NT2/D1 (cell line): ENCODE results near the gene CLEC6A.

Experiments used
- DNase-seq: peaks from one replicate; pipeline ENCODE4 v3.0.0-alpha.2; 2011; ENCODE audit warnings: low read depth, low spot score
- H3K27me3 ChIP-seq: 2 replicates; pipeline ENCODE4 v1.6.0; 2011; ENCODE audit warnings: mild to moderate bottlenecking; ENCODE audit not compliant: insufficient read length, insufficient read depth
- H3K36me3 ChIP-seq: 2 replicates; pipeline ENCODE4 v1.6.1; 2011; ENCODE audit warnings: mild to moderate bottlenecking, low read length, mixed read lengths; ENCODE audit not compliant: insufficient read depth, insufficient read length
- H3K4me1 ChIP-seq: 2 replicates; pipeline ENCODE4 v1.5.1; 2011; ENCODE audit not compliant: insufficient read depth, insufficient read length
- H3K4me3 ChIP-seq: 2 replicates; pipeline ENCODE4 v1.5.1; 2011; ENCODE audit warnings: low read depth; ENCODE audit not compliant: insufficient read length
- H3K9ac ChIP-seq: 2 replicates; pipeline ENCODE4 v1.6.0; 2011; ENCODE audit warnings: low read depth; ENCODE audit not compliant: insufficient read length
- H3K9me3 ChIP-seq: 2 replicates; pipeline ENCODE4 v1.5.1; 2011; ENCODE audit warnings: mild to moderate bottlenecking, low read length; ENCODE audit not compliant: insufficient read depth
- SUZ12 ChIP-seq: IDR thresholded peaks from 2 replicates; pipeline ENCODE4 v1.6.1; 2011; ENCODE audit not compliant: insufficient read length, insufficient read depth; ENCODE audit errors: extremely low read depth
- YY1 ChIP-seq: IDR thresholded peaks from 2 replicates; pipeline ENCODE4 v1.6.1; 2011; ENCODE audit not compliant: insufficient read length, insufficient read depth
- ZNF274 ChIP-seq: IDR thresholded peaks from 2 replicates; pipeline ENCODE4 v1.6.1; 2011; ENCODE audit warnings: mild to moderate bottlenecking, low read depth, low read length

The CLEC6A gene

GRCh38 chr12:8499616-8500015 is 43.9 kb downstream of the CLEC6A start:
- H3K9ac ChIP-seq = no peak overlapping the region
- no peaks in the 10 kb centered on the region for H3K4me1 ChIP-seq
- TF ChIP-seq SUZ12 (no peak), YY1 (no peak), ZNF274 (no peak)
- H3K9me3 ChIP-seq = no peaks in the 10 kb centered on the region
- DNase-seq = no peak
- H3K36me3 ChIP-seq = no peaks in the 10 kb centered on the region
- H3K27me3 ChIP-seq = no peaks in the 10 kb centered on the region
- no peak overlapping the region for H3K4me3 ChIP-seq

DNA sequence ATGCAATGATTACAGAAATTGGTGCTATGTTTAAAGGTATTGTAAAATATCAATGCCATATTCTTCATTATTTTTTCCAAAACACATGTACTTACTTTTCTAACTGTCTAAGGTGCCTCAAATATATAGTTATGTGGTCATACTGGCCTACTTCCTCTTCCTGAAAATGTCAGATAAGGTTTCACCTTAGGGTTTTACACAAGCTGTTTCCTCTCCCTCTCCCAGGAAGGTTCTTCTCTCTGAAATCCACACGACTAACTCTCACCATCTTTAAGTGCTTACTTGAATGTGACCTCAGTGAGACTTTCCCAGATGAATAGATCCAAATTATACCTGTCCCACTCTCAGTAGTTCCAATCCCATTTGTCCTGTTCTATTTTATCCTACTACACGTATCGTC is 46.0 kb downstream of the CLEC6A start:
- DNase-seq = no peak
- TF ChIP-seq ZNF274 = no peak
- no peak for TF ChIP-seq YY1
- no peak for TF ChIP-seq SUZ12
- H3K9me3 ChIP-seq = no peaks in the 10 kb centered on the region; the same call in 1 of the 2 replicates
- H3K4me1 ChIP-seq = no peaks in the 10 kb centered on the region
- H3K9ac ChIP-seq = no peak overlapping the region
- no peaks in the 10 kb centered on the region for H3K36me3 ChIP-seq
- H3K27me3 ChIP-seq = no peaks in the 10 kb centered on the region
- H3K4me3 ChIP-seq = no peak overlapping the region

- H3K9me3 ChIP-seq = no peaks in the 10 kb centered on the region; the same call in 1 of the 2 replicates
- TF ChIP-seq YY1 (no peak), SUZ12 (no peak), ZNF274 (no peak)
- peaks cover 14% of the 10 kb centered on the region for H3K4me1 ChIP-seq
- no peak for DNase-seq
- H3K9ac ChIP-seq = no peak overlapping the region
- no peaks in the 10 kb centered on the region for H3K36me3 ChIP-seq
- no peak overlapping the region for H3K4me3 ChIP-seq
- H3K27me3 ChIP-seq = no peaks in the 10 kb centered on the region
These were observed 48.6 kb downstream of the CLEC6A start for GRCh38 chr12:8504351-8504750.

DNA sequence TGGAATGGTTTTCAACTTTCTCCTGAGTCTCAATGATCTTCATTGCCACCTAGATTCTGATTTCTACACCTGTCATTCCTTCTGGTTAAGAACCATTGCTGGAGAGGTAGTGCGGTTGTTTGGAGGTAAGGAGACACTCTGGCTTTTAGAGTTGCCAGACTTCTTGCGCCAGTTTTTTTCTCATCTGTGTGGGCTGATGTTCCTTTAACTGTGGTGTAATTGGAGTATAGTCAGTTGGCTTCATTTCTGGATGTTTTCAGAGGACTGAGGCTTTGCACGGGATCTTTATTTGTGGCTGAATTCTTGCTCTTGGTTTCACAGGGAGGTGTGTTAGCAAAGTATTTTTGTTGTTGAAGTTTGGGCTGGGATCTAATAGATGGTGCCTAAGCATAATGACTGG is 51.8 kb downstream of the CLEC6A start:
- H3K9me3 ChIP-seq = no peaks in the 10 kb centered on the region; the same call in 1 of the 2 replicates
- no peak for DNase-seq
- H3K36me3 ChIP-seq = no peaks in the 10 kb centered on the region
- no peak overlapping the region for H3K9ac ChIP-seq
- TF ChIP-seq YY1 (no peak), SUZ12 (no peak), ZNF274 (no peak)
- H3K27me3 ChIP-seq = no peaks in the 10 kb centered on the region
- H3K4me3 ChIP-seq = no peak overlapping the region
- peaks cover 19% of the 10 kb centered on the region for H3K4me1 ChIP-seq

DNA sequence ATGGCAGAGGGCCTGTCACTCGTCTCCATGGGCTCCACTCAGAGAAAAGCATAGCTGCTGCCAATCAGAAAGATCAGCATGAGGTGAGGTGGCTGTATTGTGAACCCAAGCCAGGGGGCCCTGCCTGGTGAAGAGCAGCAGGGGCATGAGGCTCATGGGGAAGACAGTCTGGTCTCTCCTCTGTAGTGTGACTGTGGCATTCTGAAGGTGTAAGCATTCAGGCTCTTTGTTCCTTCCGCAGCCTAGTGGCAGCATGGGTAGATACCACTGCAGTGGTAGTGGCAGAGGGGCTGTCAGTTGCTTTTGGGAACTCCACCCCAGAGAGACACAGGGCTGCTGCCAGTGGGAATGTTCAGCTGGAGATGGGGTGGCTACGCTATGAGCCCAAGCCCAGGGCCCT is 52.5 kb downstream of the CLEC6A start:
- TF ChIP-seq SUZ12 (no peak), YY1 (no peak), ZNF274 (no peak)
- H3K4me3 ChIP-seq = no peak overlapping the region
- no peaks in the 10 kb centered on the region; the same call in 1 of the 2 replicates for H3K9me3 ChIP-seq
- no peaks in the 10 kb centered on the region for H3K27me3 ChIP-seq
- peaks cover 19% of the 10 kb centered on the region for H3K4me1 ChIP-seq
- no peak for DNase-seq
- H3K9ac ChIP-seq = peak overlapping the region; percentile 29
- H3K36me3 ChIP-seq = no peaks in the 10 kb centered on the region

DNA sequence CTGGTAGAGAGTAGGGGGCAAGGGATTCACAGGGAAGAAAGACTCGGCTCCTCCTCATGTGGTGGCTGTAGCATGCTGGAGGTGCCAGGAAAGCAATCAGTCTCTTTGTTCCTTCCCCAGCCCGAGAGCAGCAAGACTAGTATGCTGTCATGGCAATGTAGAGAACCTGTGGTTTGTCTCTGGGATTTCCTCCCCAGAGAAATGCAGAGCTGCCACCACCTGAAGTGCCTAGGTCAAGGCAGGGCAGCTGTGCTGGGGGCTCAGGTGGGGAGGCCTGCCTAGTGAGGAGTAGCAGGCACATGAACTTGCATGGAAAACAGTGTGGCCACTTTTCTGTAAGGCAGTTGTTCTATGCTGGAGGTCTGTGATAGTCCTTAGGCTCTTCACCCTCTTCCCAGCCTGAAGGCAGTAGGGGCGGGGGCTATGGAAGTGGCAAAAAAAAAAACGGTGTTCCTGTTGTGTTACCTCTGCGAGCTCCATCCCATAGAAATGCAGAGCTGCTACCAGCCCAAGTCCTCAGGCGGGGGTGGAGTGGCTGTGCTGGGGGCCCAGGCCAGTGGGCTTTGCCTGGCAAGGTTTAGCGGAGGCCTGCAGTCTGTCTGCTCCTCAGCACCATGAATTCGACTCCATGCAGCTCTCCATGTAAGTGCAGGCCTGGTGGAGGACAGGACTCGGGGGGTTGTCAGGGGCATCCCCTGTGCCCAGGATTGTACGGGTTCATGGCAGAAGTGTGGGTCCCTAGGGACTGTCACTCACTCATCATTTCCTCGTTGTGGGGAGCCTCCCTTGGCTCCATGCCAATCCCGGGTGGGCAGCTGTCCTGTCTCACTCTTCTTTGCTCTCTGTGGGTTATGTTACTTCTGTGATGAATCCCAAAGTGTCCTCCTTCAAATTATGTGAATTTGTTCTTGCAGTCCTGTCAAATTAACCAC is 53.4 kb downstream of the CLEC6A start:
- Histone ChIP-seq H3K9ac (peak overlapping the region; percentile 65), H3K9me3 (no peaks in the 10 kb centered on the region; the same call in 1 of the 2 replicates), H3K4me1 (peaks cover 19% of the 10 kb centered on the region), H3K4me3 (peak overlapping the region; percentile 2), H3K27me3 (no peaks in the 10 kb centered on the region), H3K36me3 (no peaks in the 10 kb centered on the region)
- peak; percentile 90 for DNase-seq
- TF ChIP-seq YY1 (no peak), ZNF274 (no peak), SUZ12 (no peak)

GRCh38 chr12:8513256-8513655 is 57.5 kb downstream of the CLEC6A start, which contains the start of gene CLEC4D:
TSS of gene CLEC4D (plus strand) at chr12:8513503. CDS start at chr12:8513733, 230 bp downstream.
- no peaks in the 10 kb centered on the region for H3K27me3 ChIP-seq
- H3K36me3 ChIP-seq = no peaks in the 10 kb centered on the region
- peaks cover 14% of the 10 kb centered on the region for H3K4me1 ChIP-seq
- no peak within 1 kb of the TSS for H3K9ac ChIP-seq
- TF ChIP-seq YY1 (no peak), ZNF274 (no peak), SUZ12 (no peak)
- no peak for DNase-seq
- H3K4me3 ChIP-seq = no peak within 1 kb of the TSS
- H3K9me3 ChIP-seq = no peaks in the 10 kb centered on the region
